BJ (cell line): ENCODE data around the gene AKIRIN2. TPM values are rescaled to one million over a fixed set of nuclear protein-coding genes. Genes with fewer than 3 reads are reported as not detected.

Source experiments
- CTCF ChIA-PET: fragments of 350-600 bp; formaldehyde crosslinking; extraction: SDS; loops from one replicate; lab custom pipeline; 2021; ENCODE audit warnings: antibody characterized with exemption, inconsistent platforms; lab: Yijun Ruan, JAX
- POLR2A ChIA-PET: fragments of 300-600 bp; sonication (Branson Sonifier 250); formaldehyde crosslinking; extraction: SDS; loops from one replicate; lab custom pipeline; 2021; ENCODE audit warnings: antibody characterized with exemption; lab: Charles Lee
- DNase-seq: peaks from one replicate; pipeline ENCODE4 v3.0.0-alpha.2; 2011; ENCODE audit warnings: low read depth
- H3K27me3 ChIP-seq: 2 replicates; pipeline ENCODE4 v1.6.0; 2011; ENCODE audit warnings: low read length; ENCODE audit not compliant: control insufficient read depth, insufficient read depth
- H3K36me3 ChIP-seq: 2 replicates; pipeline ENCODE4 v1.5.1; 2011; ENCODE audit warnings: low read length; ENCODE audit not compliant: control insufficient read depth, insufficient read depth
- H3K4me3 ChIP-seq: 2 replicates; pipeline ENCODE4 v1.5.1; 2011; ENCODE audit warnings: low read depth, mild to moderate bottlenecking, control low read depth, low read length
- polyA minus RNA-seq: library from RNA; depleted of rRNA, polyadenylated mRNA; stranded (reverse); fragments of >200 nt; gene quantifications from 2 replicates; pipeline ENCODE4 v1.2.3, GENCODE V29; 2011; rRNA and poly(A)+ RNA removed
- polyA plus RNA-seq: library from polyadenylated mRNA; depleted of rRNA; stranded (reverse); fragments of >200 nt; gene quantifications from 2 replicates; pipeline ENCODE4 v1.2.3, GENCODE V29; 2011; rRNA removed
- TF ChIP-seq, protein P1 (sequence below): IDR thresholded peaks from 2 replicates; pipeline ENCODE4 v1.5.1; 2011; ENCODE audit warnings: low read depth, mild to moderate bottlenecking, control low read depth, inconsistent platforms, low read length, moderate library complexity; ENCODE audit not compliant: insufficient read depth

AKIRIN2 gene
- polyA plus RNA-seq, result 8.1 and 15.1 TPM in 2 replicates
- 12.1 and 23.2 TPM in 2 replicates for polyA minus RNA-seq

GRCh38 chr6:87701676-87702588 lies at the start of gene AKIRIN2:
AKIRIN2 (minus strand) TSS chr6:87702233; CDS start chr6:87701684, 549 bp downstream.
- H3K4me3 ChIP-seq, result peak within 1 kb of the TSS; percentile 81
- ChIA-PET POLR2A (interaction anchor here (0.6 to 1.0 kb wide), 3 partner anchors 20 to 113 kb away, joined by 3 to 4 read pairs (median 3); no protein-coding TSS in a partner anchor), CTCF (no interaction called here)
- DNase-seq, result peak; percentile 97
- no peaks in the 10 kb centered on the region for H3K27me3 ChIP-seq
- no peaks in the 10 kb centered on the region for H3K36me3 ChIP-seq
- TF ChIP-seq, protein P1, sequence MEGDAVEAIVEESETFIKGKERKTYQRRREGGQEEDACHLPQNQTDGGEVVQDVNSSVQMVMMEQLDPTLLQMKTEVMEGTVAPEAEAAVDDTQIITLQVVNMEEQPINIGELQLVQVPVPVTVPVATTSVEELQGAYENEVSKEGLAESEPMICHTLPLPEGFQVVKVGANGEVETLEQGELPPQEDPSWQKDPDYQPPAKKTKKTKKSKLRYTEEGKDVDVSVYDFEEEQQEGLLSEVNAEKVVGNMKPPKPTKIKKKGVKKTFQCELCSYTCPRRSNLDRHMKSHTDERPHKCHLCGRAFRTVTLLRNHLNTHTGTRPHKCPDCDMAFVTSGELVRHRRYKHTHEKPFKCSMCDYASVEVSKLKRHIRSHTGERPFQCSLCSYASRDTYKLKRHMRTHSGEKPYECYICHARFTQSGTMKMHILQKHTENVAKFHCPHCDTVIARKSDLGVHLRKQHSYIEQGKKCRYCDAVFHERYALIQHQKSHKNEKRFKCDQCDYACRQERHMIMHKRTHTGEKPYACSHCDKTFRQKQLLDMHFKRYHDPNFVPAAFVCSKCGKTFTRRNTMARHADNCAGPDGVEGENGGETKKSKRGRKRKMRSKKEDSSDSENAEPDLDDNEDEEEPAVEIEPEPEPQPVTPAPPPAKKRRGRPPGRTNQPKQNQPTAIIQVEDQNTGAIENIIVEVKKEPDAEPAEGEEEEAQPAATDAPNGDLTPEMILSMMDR, result no peak

DNA sequence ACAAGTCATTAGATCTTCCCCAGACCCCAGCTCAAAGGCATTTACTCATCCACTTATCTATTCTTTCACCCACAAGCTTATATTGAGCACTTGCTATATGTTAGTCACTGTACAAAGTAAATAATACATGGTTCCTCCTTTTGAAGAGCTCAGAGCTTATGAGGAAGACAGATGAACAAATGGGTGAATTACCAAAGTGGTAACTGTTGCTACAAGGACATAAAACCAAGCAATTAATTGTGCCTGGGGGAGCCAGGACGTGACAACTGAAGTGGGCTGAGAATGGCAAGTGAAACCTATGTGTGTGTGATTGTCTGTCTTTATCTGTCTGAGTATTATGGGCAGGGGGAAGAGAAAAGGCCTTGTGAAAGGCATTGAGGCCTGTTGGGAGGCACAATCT lies 45.6 kb upstream of the AKIRIN2 start:
- TF ChIP-seq, protein P1, result no peak
- no peaks in the 10 kb centered on the region for H3K36me3 ChIP-seq
- H3K27me3 ChIP-seq, result no peaks in the 10 kb centered on the region; the same call in 1 of the 2 replicates
- ChIA-PET POLR2A (no interaction called here), CTCF (no interaction called here)
- no peak for DNase-seq
- H3K4me3 ChIP-seq, result no peak overlapping the region

- CTCF ChIA-PET, result no interaction called here
These were observed 44.1 kb upstream of the AKIRIN2 start for GRCh38 chr6:87745966-87746721.

DNA sequence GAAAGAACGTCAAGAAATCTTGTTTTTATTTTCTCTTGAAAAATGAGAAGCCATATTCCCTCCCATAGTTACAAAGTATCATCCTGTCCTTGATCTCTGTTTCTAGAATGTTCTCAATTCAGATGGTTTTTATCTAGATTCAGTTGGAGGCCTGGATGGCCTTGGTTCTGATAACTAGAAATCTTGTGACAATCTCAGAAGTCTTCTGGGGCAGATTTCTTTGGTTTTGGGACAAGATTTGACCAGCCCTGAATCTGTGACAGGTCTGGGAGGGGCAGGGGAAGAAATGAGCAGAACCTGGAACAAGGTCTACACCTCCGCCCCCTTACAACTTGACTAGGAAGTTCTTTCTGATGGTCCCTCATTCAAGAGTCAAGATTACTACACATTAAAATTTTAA lies 41.4 kb upstream of the AKIRIN2 start:
- Histone ChIP-seq H3K27me3 (no peaks in the 10 kb centered on the region; the same call in 1 of the 2 replicates), H3K4me3 (no peak overlapping the region), H3K36me3 (no peaks in the 10 kb centered on the region)
- ChIA-PET CTCF (no interaction called here), POLR2A (no interaction called here)
- DNase-seq, result no peak
- TF ChIP-seq, protein P1, result no peak

More at GRCh38 chr6:87745966-87746721, 44.1 kb upstream of the AKIRIN2 start:
- Histone ChIP-seq H3K27me3 (no peaks in the 10 kb centered on the region; the same call in 1 of the 2 replicates), H3K36me3 (no peaks in the 10 kb centered on the region), H3K4me3 (no peak overlapping the region)
- POLR2A ChIA-PET, result no interaction called here
- no peak for DNase-seq
- TF ChIP-seq, protein P1, result no peak
